ENCODE results near the gene PKDREJ.

DNA sequence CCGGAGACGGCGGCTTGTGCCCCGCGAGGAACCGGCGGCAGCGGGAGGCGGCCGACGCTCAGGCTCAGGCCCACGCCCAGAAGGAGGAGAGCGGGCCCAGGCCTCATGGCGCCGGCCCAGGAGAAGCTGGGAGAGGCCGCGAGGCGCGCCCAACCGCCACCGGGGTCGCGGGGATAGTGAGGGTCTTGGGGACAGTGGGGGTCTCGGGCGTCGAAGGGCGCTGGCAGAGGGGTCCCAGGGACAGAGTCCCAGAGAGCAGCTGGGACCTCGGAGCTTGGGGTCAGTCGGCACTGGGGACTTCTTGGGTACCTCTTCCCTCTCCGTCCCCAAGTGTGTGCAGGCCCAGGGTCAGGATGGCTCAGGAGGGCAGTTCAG lies at the start of gene PKDREJ:
- TF ChIP-seq, protein P1, sequence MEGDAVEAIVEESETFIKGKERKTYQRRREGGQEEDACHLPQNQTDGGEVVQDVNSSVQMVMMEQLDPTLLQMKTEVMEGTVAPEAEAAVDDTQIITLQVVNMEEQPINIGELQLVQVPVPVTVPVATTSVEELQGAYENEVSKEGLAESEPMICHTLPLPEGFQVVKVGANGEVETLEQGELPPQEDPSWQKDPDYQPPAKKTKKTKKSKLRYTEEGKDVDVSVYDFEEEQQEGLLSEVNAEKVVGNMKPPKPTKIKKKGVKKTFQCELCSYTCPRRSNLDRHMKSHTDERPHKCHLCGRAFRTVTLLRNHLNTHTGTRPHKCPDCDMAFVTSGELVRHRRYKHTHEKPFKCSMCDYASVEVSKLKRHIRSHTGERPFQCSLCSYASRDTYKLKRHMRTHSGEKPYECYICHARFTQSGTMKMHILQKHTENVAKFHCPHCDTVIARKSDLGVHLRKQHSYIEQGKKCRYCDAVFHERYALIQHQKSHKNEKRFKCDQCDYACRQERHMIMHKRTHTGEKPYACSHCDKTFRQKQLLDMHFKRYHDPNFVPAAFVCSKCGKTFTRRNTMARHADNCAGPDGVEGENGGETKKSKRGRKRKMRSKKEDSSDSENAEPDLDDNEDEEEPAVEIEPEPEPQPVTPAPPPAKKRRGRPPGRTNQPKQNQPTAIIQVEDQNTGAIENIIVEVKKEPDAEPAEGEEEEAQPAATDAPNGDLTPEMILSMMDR (IDR thresholded peaks at IDR 0.05 in 8 of 11, conservative IDR thresholded peaks at IDR 0.05 in 3 of 11): no peak
- no peak for TF ChIP-seq POLR2AphosphoS5 (IDR thresholded peaks at IDR 0.05)
- TF ChIP-seq POLR2A (IDR thresholded peaks at IDR 0.05): no peak

All from spleen (tissue), 7 donors.